A549 (cell line): ENCODE data around the gene TRIM38. TPM values are rescaled to one million over a fixed set of nuclear protein-coding genes. Genes with fewer than 3 reads are reported as not detected.

Experiments used
- ATAC-seq, 2 experiments: fragments of 200-7000 bp in 1 of 2; fragments of >200 bp in 1 of 2; cut with Nextera tagmentation in 1 of 2; cut with Tn5 transposase in 1 of 2; 3 replicates each; pipeline versions ENCODE4 v1.8.0 to v1.9.1; 2018 to 2020; ENCODE audit warnings: mild to moderate bottlenecking in 1 of 2, moderate library complexity in 1 of 2
- CTCF ChIA-PET: fragments of 300-600 bp; sonication (Branson Sonifier 250); formaldehyde crosslinking; extraction: SDS; loops from one replicate; lab custom pipeline; 2021; ENCODE audit warnings: antibody characterized with exemption, inconsistent platforms; lab: Yijun Ruan, JAX
- POLR2A ChIA-PET: fragments of 350-600 bp; formaldehyde crosslinking; extraction: SDS; loops from one replicate; lab custom pipeline; 2021; ENCODE audit warnings: antibody characterized with exemption, inconsistent platforms; lab: Yijun Ruan, JAX
- DNase-seq, 2 experiments: peaks; one replicate each; pipeline versions ENCODE4 v3.0.0 to v3.0.0-alpha.2; 2011 to 2016; ENCODE audit warnings: low read depth in 1 of 2, low spot score in 1 of 2
- FAIRE-seq: peaks from 2 replicates; lab custom pipeline; 2011; peaks lifted over from hg19 to GRCh38; lab: Jason Lieb, UNC
- H3K27ac ChIP-seq, 2 experiments: fragments of >200 bp; sonication (Bioruptor Twin); formaldehyde crosslinking; 3 replicates each; pipeline ENCODE4 v1.5.1; 2016 to 2017
- H3K4me1 ChIP-seq: fragments of >200 bp; sonication (Bioruptor Twin); formaldehyde crosslinking; 3 replicates; pipeline ENCODE4 v1.6.1; 2016
- H3K4me2 ChIP-seq: fragments of >200 bp; sonication (Bioruptor Twin); formaldehyde crosslinking; 3 replicates; pipeline ENCODE4 v1.6.1; 2016
- H3K4me3 ChIP-seq: fragments of >200 bp; sonication (Bioruptor Twin); formaldehyde crosslinking; 3 replicates; pipeline ENCODE4 v1.5.1; 2016
- H3K9me3 ChIP-seq: fragments of >200 bp; sonication (Bioruptor Twin); formaldehyde crosslinking; 3 replicates; pipeline ENCODE4 v1.6.1; 2016
- CBX2 ChIP-seq: fragments of 200-600 bp; sonication (generic); IDR thresholded peaks from 2 replicates; pipeline ENCODE4 v1.6.1; 2016; ENCODE audit warnings: low read depth, mild to moderate bottlenecking, borderline replicate concordance
- FOSB ChIP-seq: fragments of 250-450 bp; sonication (Bioruptor Pico); IDR thresholded peaks from 2 replicates; pipeline ENCODE4 v1.5.0; 2020; ENCODE audit warnings: mild to moderate bottlenecking, moderate library complexity
- FOXS1 ChIP-seq: fragments of 250-450 bp; sonication (Bioruptor Pico); IDR thresholded peaks from 2 replicates; pipeline ENCODE4 v1.5.0; 2020; ENCODE audit warnings: mild to moderate bottlenecking, moderate library complexity
- HES2 ChIP-seq: fragments of >200 bp; sonication (Bioruptor Twin); formaldehyde crosslinking; IDR thresholded peaks from 2 replicates; pipeline ENCODE4 v1.6.1; 2016
- HEYL ChIP-seq: fragments of 250-450 bp; sonication (Bioruptor Pico); IDR thresholded peaks from 2 replicates; pipeline ENCODE4 v1.8.0; 2021; ENCODE audit warnings: mild to moderate bottlenecking, moderate library complexity
- HMGXB4 ChIP-seq: fragments of 250-450 bp; sonication (Bioruptor Pico); IDR thresholded peaks from 2 replicates; pipeline ENCODE4 v1.5.0; 2021; ENCODE audit warnings: mild to moderate bottlenecking, moderate library complexity, borderline replicate concordance
- HOXA7 ChIP-seq: fragments of 250-450 bp; sonication (Bioruptor Pico); IDR thresholded peaks from 2 replicates; pipeline ENCODE4 v1.5.0; 2020; ENCODE audit warnings: mild to moderate bottlenecking, moderate library complexity
- MAX ChIP-seq: IDR thresholded peaks from 2 replicates; pipeline ENCODE4 v1.6.1; 2012
- MAZ ChIP-seq: fragments of 150-350 bp; IDR thresholded peaks from 2 replicates; pipeline ENCODE4 v1.6.1; 2014; ENCODE audit warnings: antibody characterized with exemption, low read depth, low read length, borderline replicate concordance
- PBX3 ChIP-seq: IDR thresholded peaks from 2 replicates; pipeline ENCODE4 v1.6.1; 2012
- RARB ChIP-seq: fragments of 250-450 bp; sonication (Bioruptor Pico); IDR thresholded peaks from 2 replicates; pipeline ENCODE4 v1.8.0; 2021; ENCODE audit warnings: mild to moderate bottlenecking, moderate library complexity
- REST ChIP-seq: fragments of 200-600 bp; sonication (generic); IDR thresholded peaks from 2 replicates; pipeline ENCODE4 v1.6.1; 2016; ENCODE audit warnings: antibody characterized with exemption, mild to moderate bottlenecking, moderate library complexity
- TFCP2L1 ChIP-seq: fragments of 250-450 bp; sonication (Bioruptor Pico); IDR thresholded peaks from 2 replicates; pipeline ENCODE4 v1.5.0; 2021; ENCODE audit warnings: mild to moderate bottlenecking
- USF2 ChIP-seq: fragments of 450-650 bp; IDR thresholded peaks from 2 replicates; pipeline ENCODE4 v1.6.1; 2014; ENCODE audit warnings: antibody characterized with exemption
- WGBS: methylation state at CpG from one replicate; pipeline ENCODE4 v1.1.6; 2017; ENCODE audit errors: missing lambda C conversion rate; 5-methylcytosine and 5-hydroxymethylcytosine counted together
- polyA plus RNA-seq, 4 experiments: library from polyadenylated mRNA; depleted of rRNA in 3 of 4; stranded (reverse); fragments of >200 nt; fragmentation: RNase III in 1 of 4; extraction: RNeasy Plus Mini Kit Qiagen cat#74134 plus additional on column Dnase treatment in 1 of 4; gene quantifications; 2 replicates in 3 of 4; 3 replicates in 1 of 4; pipeline ENCODE4 v1.2.3, GENCODE V29; 2011 to 2017

TRIM38 gene
- polyA plus RNA-seq, 2 of the 4 experiments (the other 2 are of a cell fraction): 1.7 to 3.4 TPM

GRCh38 chr6:26029857-26030653 lies 67.5 kb downstream of the TRIM38 start:
- no peak for FAIRE-seq
- CTCF ChIA-PET: interaction anchor here (1.5 to 2.4 kb wide), 2 partner anchors 35 to 37 kb away, joined by 4 to 7 read pairs; no protein-coding TSS in a partner anchor
- peaks cover 48% of the 10 kb centered on the region for H3K4me1 ChIP-seq
- DNase-seq: no peak
- no peak for TF ChIP-seq CBX2
- peak overlapping the region; percentile 95 to 100 for H3K27ac ChIP-seq
- no peak for ATAC-seq
- WGBS: 11% methylated on average over 7 of the region's 7 CpGs
- H3K4me2 ChIP-seq: peak overlapping the region; percentile 94
- peak overlapping the region; percentile 56 for H3K4me3 ChIP-seq
- no peaks in the 10 kb centered on the region for H3K9me3 ChIP-seq
- POLR2A ChIA-PET: interaction anchor here (0.9 to 10.6 kb wide), 9 partner anchors 10 to 1863 kb away, joined by 3 to 238 read pairs (median 35); a partner anchor contains a TSS

GRCh38 chr6:26030716-26031115 lies 68.1 kb downstream of the TRIM38 start:
- Histone ChIP-seq H3K4me1 (peaks cover 42% of the 10 kb centered on the region), H3K4me3 (peak overlapping the region; percentile 56), H3K9me3 (no peaks in the 10 kb centered on the region), H3K4me2 (peak overlapping the region; percentile 94), H3K27ac (peak overlapping the region; percentile 95 to 100)
- no peak for TF ChIP-seq PBX3
- no peak for TF ChIP-seq HMGXB4
- no peak for TF ChIP-seq HES2
- no peak for TF ChIP-seq FOXS1 (CRISPR knock-in tag)
- TF ChIP-seq FOSB (CRISPR knock-in tag): no peak
- TF ChIP-seq RARB: no peak
- no peak for TF ChIP-seq USF2
- no peak for TF ChIP-seq MAX
- DNase-seq (no peak), FAIRE-seq (no peak), ATAC-seq (no peak)
- ChIA-PET POLR2A (interaction anchor here (0.6 to 10.6 kb wide), 12 partner anchors 11 to 1862 kb away, joined by 3 to 238 read pairs (median 23); a partner anchor contains a TSS), CTCF (interaction anchor here (1.4 to 2.4 kb wide), 3 partner anchors 18 to 38 kb away, joined by 4 to 7 read pairs (median 4); no protein-coding TSS in a partner anchor)
- 2% methylated on average over 3 of the region's 3 CpGs for WGBS

GRCh38 chr6:26031151-26031594 lies 68.6 kb downstream of the TRIM38 start:
- Histone ChIP-seq H3K27ac (peak overlapping the region; percentile 95 to 100), H3K4me3 (peak overlapping the region; percentile 56), H3K9me3 (no peaks in the 10 kb centered on the region), H3K4me1 (peaks cover 38% of the 10 kb centered on the region), H3K4me2 (peak overlapping the region; percentile 94)
- FAIRE-seq (no peak), ATAC-seq (no peak), DNase-seq (peak in 1 of 2 experiments; percentile 43)
- peak; percentile 94 for TF ChIP-seq HOXA7 (CRISPR knock-in tag)
- no peak for TF ChIP-seq HEYL
- 0 out of 2 replicates have a peak, but pooled peaks have one; percentile 11 for TF ChIP-seq REST
- TF ChIP-seq RARB: peak; percentile 98
- peak; percentile 97 for TF ChIP-seq TFCP2L1 (CRISPR knock-in tag)
- peak; percentile 82 for TF ChIP-seq FOSB (CRISPR knock-in tag)
- no peak for TF ChIP-seq MAZ
- WGBS: 0% methylated on average over 5 of the region's 5 CpGs
- ChIA-PET CTCF (interaction anchor here (1.1 to 2.8 kb wide), 7 partner anchors 9 to 66 kb away, joined by 3 to 9 read pairs (median 5); a partner anchor contains a TSS), POLR2A (interaction anchor here (0.6 to 10.6 kb wide), 14 partner anchors 11 to 1862 kb away, joined by 3 to 238 read pairs (median 12); a partner anchor contains a TSS)
